NCI-H1417 (cell line): ENCODE results near the gene ACSF3.
"Not testable (repeated sequence)": the region's sequence is repeated elsewhere in the genome, so short reads cannot be mapped to it uniquely, and the experiment has no call there.

Source experiments
- DNase-seq, 3 experiments: peaks; one replicate each; lab custom pipeline; 2025; lab: John Stamatoyannopoulos, UW

The ACSF3 gene

DNA sequence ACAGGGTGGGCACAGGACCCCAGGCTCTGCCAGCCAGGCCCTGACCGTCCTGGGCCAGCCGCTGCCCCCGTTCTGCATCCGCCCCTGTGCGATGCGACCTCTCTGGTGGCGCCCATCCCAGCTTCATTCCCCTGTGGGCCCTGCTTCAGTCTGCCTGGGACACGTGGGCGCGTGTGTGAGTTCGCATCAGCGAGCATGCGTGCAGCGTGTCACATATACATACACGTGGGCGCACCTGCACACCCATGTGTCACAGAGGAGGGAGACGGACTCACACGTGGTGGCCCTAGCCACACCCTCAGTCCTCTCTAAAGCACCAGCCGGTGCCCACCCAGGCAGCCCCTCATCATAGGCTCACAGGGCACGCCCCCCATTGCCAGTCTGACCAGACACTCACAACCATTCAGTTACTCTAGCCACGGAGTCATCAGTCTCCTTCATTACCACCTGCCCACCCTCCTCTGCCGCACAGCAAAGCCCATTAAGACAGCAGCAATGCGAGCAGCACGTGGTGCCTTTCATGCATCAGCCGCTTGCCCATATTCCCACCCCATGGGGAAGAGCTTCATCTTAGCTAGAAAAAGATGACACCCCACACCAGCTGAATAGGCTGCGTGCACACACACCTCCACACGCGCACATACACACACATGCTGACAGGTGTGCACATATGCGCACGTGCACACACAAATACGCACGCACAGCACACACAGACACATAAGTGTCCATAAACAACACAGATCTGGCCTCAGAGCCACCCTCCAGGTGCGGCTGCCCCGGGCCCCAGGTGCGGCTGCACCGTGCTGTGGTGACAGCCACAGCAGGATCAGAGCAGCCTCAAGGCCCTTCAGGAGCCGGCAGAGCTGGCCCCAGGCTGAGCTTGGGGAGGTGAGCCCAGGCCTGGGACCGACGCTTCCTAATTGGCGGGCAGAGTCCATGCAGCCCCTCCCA lies 68.4 kb downstream of the ACSF3 start:
- peak in 1 of 3 experiments; percentile 30 for DNase-seq

DNA sequence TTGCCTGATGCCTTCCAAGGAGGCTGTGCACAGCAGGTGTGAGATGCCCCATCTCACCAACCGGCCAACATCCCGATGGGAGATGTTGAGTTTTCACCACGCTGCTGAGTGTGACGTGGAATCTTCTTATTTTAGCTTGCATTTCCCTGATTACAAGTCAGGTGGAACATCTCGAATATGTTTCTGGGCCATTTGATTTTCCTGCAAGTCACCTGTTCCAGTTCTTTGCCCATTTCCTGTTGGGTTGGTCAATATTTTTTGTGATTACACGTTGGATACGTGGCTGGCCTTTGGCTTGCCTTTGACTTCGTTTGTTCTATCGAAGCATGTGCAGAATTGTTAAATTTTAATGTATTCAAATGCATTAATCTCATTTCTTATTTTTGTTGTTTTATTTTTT lies 69.6 kb downstream of the ACSF3 start:
- no peak for DNase-seq

DNA sequence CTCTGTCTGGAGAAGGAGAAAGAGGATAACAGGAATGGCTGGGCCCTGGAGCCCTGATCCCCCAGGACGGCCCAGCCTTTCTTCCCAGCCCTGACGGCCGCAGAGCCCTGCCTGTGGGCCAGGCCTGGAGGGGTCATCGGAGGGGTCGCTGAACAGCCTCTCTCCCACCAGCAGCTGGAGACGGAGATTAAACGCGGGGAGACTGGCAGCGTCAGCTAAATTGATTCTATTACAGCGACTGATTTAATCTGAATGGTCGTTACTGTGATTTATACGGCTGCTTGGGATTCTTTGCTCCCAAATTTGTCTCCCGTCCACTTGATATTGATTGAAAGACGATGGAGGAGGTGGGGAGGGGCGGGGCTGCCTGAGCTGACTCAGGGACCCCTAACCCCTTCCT lies 70.8 kb downstream of the ACSF3 start:
- DNase-seq: no peak

DNA sequence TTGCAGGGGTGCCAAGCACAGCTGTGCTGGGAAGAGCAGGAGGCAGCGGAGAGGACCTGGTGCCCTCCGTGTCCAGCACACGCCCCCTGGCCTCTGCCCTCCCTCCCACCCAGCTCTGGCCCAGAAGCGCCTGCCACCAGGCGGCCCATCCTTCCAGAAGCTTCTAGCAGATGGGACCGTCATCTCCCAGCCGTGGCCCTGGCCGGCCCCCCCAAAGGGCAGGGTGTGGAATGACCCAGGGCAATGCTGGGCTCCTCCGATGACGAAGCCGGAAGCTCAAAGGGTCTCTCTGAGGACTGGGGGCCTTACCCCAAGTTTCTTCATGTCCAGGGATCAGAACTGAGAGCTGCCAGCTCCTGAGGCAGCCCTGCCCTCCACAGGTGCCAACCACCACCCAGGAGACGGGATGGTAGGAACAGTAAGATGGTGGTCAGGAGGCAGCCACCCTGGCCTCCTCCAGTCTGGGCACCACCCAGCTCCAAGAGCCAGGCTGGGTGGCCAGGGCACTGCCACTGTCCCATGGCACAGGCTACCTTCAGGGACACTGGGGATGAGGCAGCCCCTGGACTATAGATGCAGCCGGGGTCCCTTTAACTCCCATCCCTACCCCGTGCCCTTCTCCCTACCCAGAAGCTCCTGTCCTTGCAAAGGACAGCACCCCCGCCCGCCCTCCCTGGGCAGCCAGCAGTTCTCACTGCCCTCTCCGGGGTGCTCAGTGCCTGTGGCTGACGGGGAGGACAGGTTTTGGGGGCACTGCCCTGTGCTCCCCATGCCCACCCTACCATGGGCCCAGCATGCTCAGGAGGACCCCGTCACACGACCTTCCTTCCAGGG lies 71.4 kb downstream of the ACSF3 start:
- DNase-seq: no peak

DNA sequence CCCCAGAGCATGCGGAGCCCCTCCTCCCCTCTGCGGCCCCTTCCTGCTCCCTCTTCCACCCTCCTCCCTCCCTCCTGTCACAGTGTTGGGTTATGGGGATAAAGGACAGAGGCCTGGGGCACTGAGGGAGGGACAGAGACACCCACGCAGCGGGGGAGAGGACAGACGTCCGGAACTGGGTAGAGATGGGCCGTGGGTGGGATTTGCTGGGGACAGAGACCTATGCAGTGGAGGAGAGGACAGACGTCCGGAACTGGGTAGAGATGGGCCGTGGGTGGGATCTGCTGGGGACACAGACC lies 72.0 kb downstream of the ACSF3 start:
- not testable (repeated sequence) for DNase-seq

DNA sequence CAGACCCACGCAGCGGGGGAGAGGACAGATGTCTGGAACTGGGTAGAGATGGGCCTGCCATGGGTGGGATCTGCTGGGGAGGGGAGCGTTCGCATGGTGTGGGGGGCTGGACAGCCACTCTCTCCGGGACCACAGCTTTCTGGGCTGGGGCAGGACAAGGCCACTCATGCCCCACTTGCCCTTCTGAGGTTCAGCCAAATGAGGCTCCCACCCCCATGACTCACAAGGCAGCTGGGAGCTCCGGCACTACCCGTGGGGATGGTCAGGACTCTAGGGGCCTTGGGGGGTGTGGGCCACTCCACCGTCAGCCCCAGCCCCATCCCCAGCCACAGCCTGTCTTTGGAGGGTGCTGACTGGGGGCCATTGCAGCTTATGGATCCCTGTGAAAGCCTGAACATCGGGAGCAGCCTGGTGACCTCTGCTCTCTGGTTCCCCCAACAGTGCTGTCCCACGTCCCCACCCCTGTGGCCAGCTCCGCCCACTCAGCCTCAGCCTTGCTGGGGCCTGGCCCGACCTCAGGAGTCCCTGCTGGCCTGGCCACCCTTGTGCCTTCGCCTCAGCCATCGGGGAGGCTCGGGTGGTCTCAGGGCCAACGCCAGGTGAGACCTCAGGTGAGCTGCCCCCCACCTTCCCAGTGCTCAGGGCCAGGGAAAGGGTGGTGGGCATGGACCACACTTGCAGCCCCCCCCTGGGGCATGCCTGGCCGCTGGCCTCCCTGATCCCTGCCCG lies 73.2 kb downstream of the ACSF3 start:
- no peak for DNase-seq

DNA sequence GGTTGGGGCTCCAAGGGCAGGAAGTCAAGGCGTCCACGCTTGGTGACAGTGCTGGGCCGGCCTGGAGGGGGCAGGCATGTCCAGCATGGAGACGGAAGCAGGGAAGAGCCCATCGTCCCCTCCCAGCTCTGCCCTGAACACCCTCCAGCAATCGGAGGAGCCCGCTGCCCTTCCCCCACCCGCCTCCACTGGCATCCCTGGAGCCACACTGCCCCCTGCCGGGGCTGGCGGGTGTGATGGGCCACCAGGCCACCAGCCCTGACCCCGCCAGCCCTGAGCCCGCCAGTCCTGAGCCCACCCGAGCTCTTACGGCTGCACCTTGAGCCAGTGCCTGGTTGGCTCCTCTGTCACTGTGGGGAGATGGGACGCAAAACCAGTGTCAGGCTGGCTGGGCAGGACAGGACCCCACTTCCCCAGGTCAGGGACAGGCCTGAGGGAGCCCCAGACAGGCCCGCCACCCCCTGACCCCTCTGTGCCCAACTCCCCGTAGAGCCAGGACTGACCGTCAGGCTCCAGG lies 73.8 kb downstream of the ACSF3 start:
- DNase-seq: peak; percentile 67 to 80 (median 74)

DNA sequence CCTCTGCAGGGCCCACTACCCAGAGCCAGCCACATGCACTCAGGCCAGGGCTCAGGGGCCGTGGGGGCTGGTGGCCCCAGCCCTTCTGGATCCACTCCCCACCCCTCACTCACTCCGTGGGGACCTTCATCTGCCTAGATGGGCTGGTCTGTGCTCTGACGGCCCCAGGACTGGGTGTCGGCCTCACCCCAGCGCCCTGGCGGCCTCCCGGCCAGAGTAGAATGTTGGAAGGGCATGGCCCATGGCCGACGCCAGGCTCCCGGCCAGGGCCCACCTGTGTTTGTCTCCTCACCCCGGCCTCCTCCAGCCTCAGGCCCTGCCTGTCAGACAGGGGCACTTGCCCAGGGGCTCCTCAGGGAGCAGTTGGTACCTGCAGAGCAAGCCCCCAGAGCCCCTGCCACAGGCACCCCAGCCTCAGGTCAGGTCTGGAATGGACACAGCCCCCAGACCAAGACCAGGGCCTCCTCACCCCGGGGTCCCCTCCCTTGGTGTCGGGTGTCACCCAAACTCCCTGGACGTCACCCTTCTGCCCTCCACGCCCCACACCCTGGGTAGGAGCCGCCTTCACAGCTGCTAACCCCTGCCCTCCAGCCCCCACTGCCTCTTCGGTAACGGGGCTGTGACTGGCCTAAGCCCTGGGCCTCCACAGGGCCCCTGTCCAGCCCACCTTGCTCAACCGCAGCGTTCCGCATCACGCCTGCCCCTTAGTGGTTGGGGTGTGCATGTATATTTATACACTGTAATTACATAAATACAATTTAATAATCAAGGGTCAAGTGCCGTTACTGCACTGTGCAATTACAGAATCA lies 74.9 kb downstream of the ACSF3 start:
- peak in 1 of 3 experiments; percentile 15 for DNase-seq

DNA sequence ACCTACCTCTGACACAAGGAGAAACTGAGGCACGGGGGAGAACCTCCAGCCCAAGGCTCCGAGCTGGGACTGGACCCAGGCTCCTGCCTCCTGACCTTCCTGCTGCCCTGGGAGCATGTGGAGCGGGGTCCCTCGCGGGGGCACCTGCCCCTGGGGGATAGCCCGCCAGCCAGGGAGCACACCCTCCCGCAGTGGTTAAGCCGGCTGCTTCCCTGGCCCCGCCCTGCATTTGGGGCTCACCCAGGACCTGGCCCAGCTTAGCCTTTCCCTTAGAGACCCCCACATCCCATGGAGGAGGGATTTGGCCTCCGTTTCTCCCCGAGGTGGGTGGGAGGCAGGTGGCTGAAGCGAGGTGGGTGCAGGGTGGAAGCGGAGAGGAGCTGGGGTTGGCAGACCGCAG lies 76.1 kb downstream of the ACSF3 start:
- DNase-seq: no peak

DNA sequence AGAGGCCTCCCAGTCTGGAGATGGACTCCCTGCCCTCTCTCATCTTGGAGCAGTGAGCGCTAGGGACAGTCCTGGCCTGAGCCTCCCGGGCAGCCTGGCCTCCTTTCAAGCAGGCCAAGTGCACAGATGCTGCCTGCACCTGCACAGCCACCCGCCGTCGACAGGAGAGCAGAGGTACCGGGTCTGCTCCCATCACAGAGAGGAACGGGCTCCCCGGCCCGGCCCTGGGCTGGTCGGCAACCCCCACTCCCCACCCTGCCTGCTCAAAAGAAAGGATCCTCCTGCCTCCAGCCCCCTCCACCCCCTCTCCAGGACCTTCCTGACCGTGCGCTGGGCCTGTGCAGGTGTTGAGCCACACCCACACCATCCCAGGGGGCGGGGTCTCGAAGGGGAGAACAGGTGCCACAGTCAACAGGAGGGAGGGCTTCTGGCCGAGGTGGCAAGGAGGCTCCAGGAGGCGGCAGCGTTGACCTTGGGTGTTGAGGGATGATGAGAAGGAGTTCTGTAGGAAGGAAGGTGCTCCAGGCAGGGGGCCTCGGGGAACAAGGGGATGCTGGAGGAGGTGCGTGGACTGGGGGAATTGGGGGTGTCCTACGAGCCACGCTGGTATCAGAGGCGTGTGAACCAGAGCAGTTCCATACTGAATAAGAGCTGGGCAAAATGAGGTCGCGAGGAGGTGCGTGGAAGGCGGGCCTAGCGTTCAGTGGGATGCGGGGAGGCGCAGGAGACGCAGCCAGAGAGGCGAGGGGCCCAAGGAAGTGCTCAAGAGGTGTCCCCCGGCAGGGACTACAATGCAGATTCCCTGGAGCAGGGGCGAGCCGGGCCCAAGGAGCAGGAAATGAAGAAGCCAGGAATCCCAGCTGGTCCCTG lies 76.9 kb downstream of the ACSF3 start:
- peak; percentile 65 to 78 (median 70) for DNase-seq

DNA sequence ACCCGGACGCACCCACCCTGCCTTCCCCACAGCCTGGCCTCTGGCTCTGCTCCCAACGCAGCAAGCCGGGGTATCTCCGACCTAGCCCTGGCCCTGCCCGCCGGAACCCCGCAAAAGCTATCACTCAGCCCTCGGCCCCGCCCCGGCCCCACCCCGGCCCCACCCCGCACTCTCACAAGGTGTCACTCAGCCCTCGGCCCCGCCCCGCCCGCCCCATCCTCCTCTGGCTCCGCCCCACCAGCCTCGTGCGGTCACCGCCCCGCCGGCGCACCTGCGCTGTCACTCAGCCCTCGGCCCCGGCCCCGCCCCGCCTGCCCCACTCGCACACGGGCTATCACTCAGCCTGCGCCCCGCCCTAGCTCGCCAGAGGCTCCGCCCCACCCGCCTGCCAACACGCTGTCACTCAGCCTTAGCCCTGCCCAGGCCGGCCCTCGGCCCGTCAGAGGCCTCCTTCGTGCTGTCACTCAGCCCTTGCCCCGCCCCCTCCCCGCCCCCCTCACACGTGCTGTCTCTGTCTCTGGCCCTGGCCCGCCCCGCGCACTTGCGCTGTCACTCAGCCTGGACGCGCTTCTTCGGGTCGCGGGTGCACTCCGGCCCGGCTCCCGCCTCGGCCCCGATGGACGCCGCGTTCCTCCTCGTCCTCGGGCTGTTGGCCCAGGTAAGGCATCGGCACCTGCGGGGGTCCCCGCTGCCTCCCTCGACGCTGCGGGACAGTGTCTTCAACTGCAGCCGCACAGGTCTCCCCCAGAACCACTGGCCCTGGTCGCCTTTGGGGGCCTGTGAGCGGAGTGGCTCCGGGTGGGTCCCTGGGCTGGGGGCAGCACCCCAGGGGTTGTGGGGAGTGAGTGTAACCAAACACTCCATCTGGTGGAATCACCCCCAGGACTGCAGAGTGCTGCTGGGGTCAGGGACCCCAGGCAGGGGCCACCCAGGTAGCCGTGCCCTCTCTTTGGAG lies 77.8 kb downstream of the ACSF3 start, which contains the start of gene CDH15:
Gene CDH15, plus strand, starts transcription at position 533 of the 955 bp plus-strand sequence. Its CDS starts 84 bp downstream, at position 617.
- peak; percentile 87 to 95 (median 92) for DNase-seq

DNA sequence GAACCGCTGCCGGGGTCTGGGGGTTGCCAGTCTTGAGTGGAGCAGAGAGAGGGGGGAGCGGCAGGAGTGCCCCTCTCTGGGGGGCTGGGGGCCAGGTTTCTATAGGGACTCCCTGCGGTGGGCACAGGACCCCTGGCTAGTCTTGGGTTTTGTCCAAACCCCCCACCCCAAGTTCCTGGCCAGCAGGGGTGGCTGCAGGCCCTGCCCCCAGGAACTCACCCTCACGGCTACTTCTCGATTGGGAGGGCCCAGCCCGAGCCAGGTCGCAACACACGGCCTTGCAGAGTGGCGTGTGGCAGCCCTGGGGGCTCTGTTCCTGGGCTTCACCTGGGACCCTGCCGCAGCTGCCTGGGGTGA lies 78.5 kb downstream of the ACSF3 start:
- DNase-seq: no peak

DNA sequence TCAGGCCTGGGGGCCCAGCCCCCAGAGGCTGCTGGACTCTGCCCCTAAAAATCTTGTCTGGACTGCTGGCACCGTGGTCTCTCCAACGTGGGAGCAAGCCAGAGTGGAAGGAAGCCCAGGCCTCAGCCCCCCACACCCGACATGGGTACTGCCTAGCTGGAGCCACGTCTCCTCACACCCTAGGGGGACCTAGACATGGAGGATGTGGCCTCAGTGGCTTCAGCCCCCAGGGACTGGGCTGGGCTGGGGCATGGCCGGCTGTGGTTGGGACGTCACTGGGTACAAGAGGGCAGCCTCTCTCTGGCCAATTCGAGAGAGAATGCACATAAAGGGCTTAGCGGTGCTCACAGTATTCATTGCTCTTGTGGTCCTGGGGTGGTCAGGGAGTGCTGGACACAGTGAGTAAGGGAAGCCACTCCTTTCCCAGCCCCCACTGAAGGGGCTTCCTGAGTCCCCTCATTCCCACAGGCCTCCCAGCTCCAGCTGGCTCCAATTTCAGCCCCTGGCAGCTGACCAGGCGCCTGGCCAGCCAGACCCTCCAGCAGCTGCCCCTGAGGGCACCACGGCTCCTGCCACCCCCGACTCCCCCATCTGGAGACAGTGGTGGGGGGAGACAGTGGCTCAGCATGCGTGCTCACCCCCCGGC lies 79.0 kb downstream of the ACSF3 start:
- no peak for DNase-seq

DNA sequence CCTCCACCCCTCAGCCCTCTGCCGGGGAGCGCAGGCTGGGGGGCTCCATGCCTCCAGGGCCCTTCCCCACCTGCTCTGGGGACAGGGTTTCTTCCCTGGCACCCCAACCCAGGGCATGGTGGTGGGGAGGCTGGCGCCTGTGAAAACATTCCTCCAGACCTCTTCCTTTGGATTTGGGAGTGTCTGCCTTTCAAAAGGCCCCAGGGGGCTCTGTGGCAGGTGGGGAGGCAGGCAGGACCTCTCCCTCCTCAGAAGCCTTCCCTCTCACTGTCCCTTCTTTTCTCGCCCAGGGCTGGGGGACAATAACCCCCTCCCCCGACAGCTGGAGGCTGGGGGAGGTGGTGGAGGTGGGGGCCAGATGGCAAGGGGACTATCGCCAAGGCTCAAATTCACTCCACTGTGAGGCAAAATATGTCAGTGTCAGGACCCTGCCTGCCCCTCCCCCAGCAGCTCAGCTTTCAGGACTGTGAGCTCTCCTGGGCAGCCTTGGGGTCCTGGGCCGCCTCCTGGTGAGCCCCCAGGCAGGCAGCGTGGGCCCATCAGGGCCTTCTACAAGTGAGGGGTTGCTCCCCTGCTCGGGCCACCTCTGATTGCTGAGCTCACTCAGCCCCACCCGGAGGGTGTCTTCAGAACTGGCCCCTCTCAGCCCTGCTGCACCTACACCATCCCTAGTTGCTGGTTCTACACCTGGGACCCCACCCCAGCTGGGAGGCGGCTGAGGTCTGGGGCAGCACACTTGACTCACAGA lies 79.7 kb downstream of the ACSF3 start:
- DNase-seq: no peak

DNA sequence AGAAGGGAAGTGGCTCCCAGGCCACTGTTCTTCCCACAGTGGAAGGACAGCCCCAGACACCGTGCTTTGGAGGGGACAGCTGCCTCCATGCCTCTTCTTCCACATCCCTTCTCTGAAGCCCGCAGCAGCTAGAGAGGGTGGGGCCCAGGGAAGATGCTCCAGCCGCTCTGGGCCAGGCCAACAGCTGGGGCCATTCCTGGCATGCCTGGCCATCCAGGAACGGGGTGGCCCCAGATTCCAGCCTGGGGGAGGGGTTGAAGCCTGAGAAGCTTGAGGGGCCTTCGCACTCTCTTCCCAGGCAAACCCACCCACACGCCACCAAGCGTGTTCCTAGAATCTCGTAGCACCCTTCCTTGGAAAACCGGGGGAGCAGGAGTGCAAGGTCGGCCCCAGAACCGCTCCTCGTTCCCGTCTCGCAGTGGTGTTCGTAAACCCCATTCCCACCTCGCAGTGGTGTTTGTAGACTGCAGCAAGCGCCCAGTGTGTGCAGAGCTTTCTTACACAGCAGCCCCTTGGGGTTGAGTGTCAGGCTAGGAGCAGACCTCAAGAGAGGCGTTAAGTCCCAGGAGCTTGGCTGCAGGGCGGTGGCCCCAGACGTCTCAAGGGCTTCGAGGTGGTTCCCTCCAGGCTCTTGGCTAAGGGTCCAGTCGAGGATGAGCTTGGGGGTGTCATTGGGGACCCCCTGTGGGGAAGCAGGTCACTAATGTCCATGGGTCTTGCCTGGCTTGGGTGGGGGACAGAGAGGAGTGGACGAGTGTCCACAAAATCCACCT lies 80.6 kb downstream of the ACSF3 start:
- no peak for DNase-seq

DNA sequence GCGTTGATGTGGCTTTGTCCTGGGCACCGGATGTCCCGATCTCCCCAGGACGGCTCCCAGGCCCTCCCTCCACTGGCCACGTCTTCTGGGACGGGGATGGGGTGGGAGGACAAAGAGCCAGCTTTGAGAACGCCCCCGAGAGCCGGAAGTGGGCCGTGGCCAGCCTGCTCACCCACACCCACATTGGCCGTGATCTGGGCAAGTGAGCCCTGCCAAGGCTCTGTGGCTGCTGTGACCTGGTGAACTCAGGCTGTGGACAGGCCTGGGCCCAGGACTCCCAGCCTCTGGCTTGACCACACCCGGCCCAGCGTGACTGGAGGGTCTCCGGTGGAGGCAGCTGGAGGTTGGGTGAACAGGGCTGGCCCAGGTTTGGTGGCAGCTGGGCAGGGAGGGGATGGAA lies 81.2 kb downstream of the ACSF3 start:
- no peak for DNase-seq
